MCF 10A (cell line): ENCODE data around the gene CEP112. TPM values are rescaled to one million over a fixed set of nuclear protein-coding genes. Genes with fewer than 3 reads are reported as not detected.

Experiments
- BruUV-seq: library from RNA; stranded (reverse); fragments of 400-500 nt; replicated peaks from 2 replicates; lab custom pipeline; 2021; lab: Mats Ljungman, UMichigan
- CTCF ChIA-PET: fragments of 300-600 bp; sonication (Branson Sonifier 250); formaldehyde crosslinking; extraction: SDS; loops from one replicate; lab custom pipeline; 2021; ENCODE audit warnings: antibody characterized with exemption, inconsistent platforms; lab: Yijun Ruan, JAX
- POLR2A ChIA-PET: fragments of 300-600, 350-650 bp; sonication (Branson Sonifier 250); formaldehyde crosslinking; extraction: SDS; loops from one replicate; lab custom pipeline; 2020; ENCODE audit warnings: antibody characterized with exemption, inconsistent platforms; lab: Yijun Ruan, JAX
- DNase-seq: peaks from one replicate; pipeline ENCODE4 v3.0.0-alpha.2; 2018; ENCODE audit not compliant: unreplicated experiment
- H3K27ac Mint-ChIP-seq: one replicate; pipeline ENCODE4 v1.8.0; 2022; ENCODE audit warnings: mild to moderate bottlenecking, low read depth, mixed read lengths; ENCODE audit not compliant: unreplicated experiment
- H3K27me3 Mint-ChIP-seq: one replicate; pipeline ENCODE4 v1.8.0; 2022; ENCODE audit warnings: mixed read lengths; ENCODE audit not compliant: insufficient read depth, unreplicated experiment
- H3K36me3 Mint-ChIP-seq: one replicate; pipeline ENCODE4 v1.8.0; 2022; ENCODE audit warnings: mild to moderate bottlenecking, moderate library complexity, mixed read lengths; ENCODE audit not compliant: insufficient read depth, unreplicated experiment
- H3K4me1 Mint-ChIP-seq: one replicate; pipeline ENCODE4 v1.8.0; 2022; ENCODE audit warnings: mixed read lengths; ENCODE audit not compliant: insufficient read depth, unreplicated experiment
- H3K4me3 Mint-ChIP-seq: one replicate; pipeline ENCODE4 v1.8.0; 2022; ENCODE audit warnings: mild to moderate bottlenecking, moderate library complexity, mixed read lengths; ENCODE audit not compliant: unreplicated experiment
- H3K9me3 Mint-ChIP-seq: one replicate; pipeline ENCODE4 v1.8.0; 2022; ENCODE audit warnings: mixed read lengths; ENCODE audit not compliant: unreplicated experiment
- intact Hi-C: fragments of 100-400 bp; cut with micrococcal nuclease; formaldehyde crosslinking; loops from 2 replicates; pipeline ENCODE4 v1.14.1; 2022
- total RNA-seq: library from RNA; stranded (reverse); gene quantifications from 2 replicates; pipeline ENCODE4 v1.2.3, GENCODE V29; 2022
- TF ChIP-seq, protein P1 (sequence below): fragments of 200-600 bp; IDR thresholded peaks from one replicate; pipeline ENCODE4 v1.8.0; 2022; ENCODE audit warnings: antibody characterized with exemption, mild to moderate bottlenecking; ENCODE audit not compliant: unreplicated experiment

Gene CEP112
- total RNA-seq, 1 experiment from 2014 or later: 8.1 TPM

DNA sequence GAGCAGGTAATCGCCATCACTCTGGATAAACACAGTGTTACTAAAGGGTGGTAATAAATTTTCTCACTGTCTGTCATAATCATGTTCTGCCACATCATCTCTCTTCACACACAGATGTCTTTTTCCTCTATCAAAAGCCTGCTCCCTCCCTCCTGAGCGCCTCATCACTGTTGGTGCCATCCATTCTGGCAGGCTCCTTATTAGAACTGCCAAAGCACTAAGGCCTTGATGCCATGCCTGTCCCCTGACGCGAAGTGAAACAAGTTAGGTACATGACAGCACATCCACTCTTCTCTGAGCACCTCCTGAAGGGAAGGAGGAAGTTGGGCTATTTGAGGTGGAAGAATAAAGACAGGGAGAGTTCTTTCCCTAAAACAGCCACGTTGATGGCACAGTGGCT is 592.3 kb downstream of the CEP112 start:
- no peaks in the 10 kb centered on the region for H3K9me3 Mint-ChIP-seq
- ChIA-PET CTCF (no interaction called here), POLR2A (no interaction called here)
- no TSS peak for BruUV-seq
- no peaks in the 10 kb centered on the region for H3K4me1 Mint-ChIP-seq
- no peak overlapping the region for H3K27ac Mint-ChIP-seq
- TF ChIP-seq, protein P1, sequence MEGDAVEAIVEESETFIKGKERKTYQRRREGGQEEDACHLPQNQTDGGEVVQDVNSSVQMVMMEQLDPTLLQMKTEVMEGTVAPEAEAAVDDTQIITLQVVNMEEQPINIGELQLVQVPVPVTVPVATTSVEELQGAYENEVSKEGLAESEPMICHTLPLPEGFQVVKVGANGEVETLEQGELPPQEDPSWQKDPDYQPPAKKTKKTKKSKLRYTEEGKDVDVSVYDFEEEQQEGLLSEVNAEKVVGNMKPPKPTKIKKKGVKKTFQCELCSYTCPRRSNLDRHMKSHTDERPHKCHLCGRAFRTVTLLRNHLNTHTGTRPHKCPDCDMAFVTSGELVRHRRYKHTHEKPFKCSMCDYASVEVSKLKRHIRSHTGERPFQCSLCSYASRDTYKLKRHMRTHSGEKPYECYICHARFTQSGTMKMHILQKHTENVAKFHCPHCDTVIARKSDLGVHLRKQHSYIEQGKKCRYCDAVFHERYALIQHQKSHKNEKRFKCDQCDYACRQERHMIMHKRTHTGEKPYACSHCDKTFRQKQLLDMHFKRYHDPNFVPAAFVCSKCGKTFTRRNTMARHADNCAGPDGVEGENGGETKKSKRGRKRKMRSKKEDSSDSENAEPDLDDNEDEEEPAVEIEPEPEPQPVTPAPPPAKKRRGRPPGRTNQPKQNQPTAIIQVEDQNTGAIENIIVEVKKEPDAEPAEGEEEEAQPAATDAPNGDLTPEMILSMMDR: no peak
- intact Hi-C loops: no loop called here
- DNase-seq: no peak
- H3K36me3 Mint-ChIP-seq: no peaks in the 10 kb centered on the region
- H3K27me3 Mint-ChIP-seq: no peaks in the 10 kb centered on the region
- no peak overlapping the region for H3K4me3 Mint-ChIP-seq

DNA sequence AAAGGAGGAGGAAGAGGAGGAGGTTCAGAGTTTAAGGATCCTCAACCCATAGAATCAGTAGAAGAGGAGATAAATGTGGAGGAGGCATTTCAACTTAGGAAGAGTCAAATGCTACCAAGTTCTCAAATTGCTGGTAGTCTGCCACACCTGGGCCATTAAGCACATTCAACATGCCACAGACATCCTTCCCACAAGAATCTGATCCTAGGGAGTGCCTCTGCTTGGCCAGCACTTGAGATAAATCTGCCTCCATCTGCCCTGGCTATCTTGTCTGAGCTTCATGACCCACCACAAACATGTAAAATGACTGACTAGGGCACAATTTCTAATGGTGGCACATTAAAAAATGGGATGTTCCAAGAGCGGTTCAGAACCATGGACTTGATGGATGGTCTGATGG is 593.2 kb downstream of the CEP112 start:
- CTCF ChIA-PET: no interaction called here
- Mint-ChIP-seq H3K4me1 (no peaks in the 10 kb centered on the region), H3K4me3 (no peak overlapping the region), H3K27me3 (no peaks in the 10 kb centered on the region), H3K36me3 (no peaks in the 10 kb centered on the region), H3K9me3 (no peaks in the 10 kb centered on the region), H3K27ac (no peak overlapping the region)
- BruUV-seq: no TSS peak
- intact Hi-C loops: no loop called here
- no peak for DNase-seq
- TF ChIP-seq, protein P1: no peak
- POLR2A ChIA-PET: no interaction called here

DNA sequence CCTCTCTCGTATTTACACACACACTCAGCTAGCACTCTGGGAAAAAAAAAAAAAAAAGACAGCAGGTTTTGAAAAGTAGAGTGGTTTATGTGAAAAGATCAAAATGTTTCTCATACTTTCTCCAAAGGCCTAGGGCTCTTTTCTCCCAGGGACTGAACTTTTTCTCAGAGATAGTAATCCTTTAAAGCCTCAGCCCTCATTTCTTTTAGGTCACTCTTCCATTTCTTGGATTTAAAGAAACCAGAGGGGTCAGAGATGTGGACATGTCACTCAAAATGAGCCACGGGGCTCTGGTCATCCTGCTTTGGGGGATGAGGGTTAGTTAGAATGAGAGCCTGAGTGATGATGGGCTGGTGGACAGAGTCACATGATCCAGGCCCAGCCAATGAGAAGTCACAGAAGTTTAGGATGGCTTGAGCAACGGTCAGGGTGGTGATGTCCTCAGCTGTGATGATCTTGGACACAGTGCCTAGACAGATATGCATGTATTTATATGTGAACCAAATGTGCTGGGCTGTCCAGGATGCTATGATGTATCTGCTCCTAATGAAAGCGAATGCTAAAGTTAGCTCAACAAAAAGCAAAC is 596.8 kb downstream of the CEP112 start:
- DNase-seq: no peak
- Mint-ChIP-seq H3K4me1 (no peaks in the 10 kb centered on the region), H3K27me3 (no peaks in the 10 kb centered on the region), H3K9me3 (no peaks in the 10 kb centered on the region), H3K36me3 (no peaks in the 10 kb centered on the region), H3K4me3 (no peak overlapping the region), H3K27ac (no peak overlapping the region)
- intact Hi-C loops: no loop called here
- BruUV-seq: no TSS peak
- CTCF ChIA-PET: no interaction called here
- TF ChIP-seq, protein P1: no peak
- POLR2A ChIA-PET: no interaction called here

DNA sequence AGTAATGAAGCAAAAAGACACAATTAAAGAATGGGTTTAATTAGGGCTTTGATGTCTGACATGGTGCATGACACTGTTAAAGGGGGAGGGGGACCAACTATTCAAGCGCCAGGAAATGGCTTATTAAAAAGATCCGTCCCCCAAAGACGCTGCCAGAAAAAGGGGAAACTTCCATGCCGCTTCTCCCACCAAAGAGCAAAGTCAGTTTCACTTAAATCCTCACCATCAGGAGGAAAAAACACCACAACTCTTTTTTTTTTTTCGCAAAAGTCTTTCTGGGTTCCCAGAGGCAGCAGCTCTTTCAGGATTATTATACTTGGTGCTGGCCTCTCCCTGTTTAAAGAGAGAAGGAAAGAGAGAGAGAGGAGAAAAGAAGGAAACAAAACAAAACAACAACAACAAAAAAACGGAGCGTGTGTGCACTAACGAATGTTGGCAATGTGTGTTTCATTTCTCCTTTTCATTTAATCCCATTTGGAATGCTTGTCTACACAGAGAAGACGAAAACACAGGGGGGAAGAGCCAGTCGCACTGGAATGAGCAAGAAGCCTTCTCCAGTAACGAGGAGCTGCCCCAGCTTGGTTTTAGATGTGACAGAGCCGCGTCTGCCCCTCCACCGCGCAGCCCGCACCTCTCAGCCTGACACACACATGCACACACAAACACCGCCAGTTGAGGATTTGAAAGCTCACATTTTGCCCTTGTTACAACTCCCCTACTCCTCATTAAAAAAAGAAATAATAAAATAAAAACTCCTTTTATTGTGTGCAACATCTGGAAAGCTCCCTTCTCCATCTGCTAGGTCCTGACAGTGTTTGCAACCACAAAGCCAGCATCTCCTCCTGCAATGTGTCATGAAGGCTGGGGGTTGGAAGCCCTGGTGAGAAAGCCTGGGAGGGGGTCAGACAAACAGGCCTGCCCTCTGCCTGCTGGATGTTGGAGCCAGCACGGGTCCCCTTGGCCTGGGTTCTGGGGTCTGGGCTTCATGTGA is 597.8 kb downstream of the CEP112 start:
- intact Hi-C loops: no loop called here
- TF ChIP-seq, protein P1: no peak
- BruUV-seq: no TSS peak
- CTCF ChIA-PET: interaction anchor here (0.7 kb wide), 1 partner anchor 343 kb away, joined by 3 read pairs; no protein-coding TSS in a partner anchor
- POLR2A ChIA-PET: no interaction called here
- no peaks in the 10 kb centered on the region for H3K36me3 Mint-ChIP-seq
- no peaks in the 10 kb centered on the region for H3K27me3 Mint-ChIP-seq
- H3K9me3 Mint-ChIP-seq: no peaks in the 10 kb centered on the region
- no peak overlapping the region for H3K4me3 Mint-ChIP-seq
- DNase-seq: no peak
- no peaks in the 10 kb centered on the region for H3K4me1 Mint-ChIP-seq
- H3K27ac Mint-ChIP-seq: no peak overlapping the region
